GM18511 (cell line): Measurements from ENCODE around the gene PLCB4.

Experiments
- ATAC-seq: cut with Tn5 transposase; IDR thresholded peaks from one replicate; pipeline ENCODE4 v1.9.1; 2021; ENCODE audit warnings: mild to moderate bottlenecking, moderate library complexity; ENCODE audit not compliant: unreplicated experiment

PLCB4 gene

DNA sequence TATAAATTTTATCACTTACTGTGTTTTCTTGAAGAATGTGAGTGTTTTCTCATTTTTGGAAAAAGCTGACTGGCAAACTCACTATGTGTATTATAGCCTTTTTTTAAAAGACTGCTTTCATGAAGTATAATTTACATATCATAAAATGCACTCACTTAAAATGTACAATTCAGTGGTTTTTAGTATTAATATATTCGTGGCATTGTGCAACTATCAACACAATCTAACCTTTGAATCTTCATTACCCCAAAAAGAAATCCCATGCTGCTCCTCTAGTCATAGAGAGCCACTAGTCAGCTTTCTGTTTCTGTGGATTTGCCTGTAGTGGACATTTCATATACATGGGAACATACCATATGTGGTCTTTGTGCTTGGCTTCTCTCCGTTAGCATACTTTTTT lies 143.8 kb downstream of the PLCB4 start:
- ATAC-seq, result no peak

DNA sequence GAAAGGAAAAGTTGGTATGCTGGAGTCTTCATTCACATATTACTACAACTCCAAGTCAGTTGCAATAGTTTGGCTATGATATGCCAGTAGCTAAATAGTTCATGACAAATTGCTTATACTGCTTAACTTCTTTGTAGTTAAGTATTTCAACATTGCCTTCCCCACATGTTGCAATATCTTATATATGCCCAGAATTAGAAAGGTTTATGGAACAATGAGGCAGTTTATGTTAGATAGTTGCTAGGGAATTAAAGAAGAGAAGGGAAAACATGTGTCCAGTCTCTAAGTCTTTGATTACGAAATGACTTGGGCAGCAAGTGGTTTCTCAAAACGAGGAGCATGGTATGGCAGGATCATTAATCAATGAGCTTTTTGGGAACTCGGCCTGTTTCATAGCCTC lies 145.8 kb downstream of the PLCB4 start:
- no peak for ATAC-seq

DNA sequence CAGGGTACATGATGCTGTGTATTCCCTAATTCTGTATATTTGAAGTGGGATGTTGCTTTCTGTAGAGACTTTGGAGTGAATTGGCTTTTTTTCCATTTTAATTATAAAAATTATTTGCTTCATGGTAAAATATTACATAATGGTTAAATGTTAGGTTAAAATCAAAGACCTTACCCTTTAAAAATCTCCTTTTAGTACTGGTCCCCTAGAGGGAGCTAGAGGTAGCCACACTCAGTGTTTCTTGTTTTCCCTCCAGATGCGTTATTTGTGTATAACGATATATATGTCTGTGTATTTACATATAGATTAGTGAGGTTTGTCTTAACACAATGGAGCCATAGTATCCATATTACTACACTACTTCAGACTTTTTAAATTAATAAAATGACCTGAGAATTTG lies 146.7 kb downstream of the PLCB4 start:
- ATAC-seq, result no peak

DNA sequence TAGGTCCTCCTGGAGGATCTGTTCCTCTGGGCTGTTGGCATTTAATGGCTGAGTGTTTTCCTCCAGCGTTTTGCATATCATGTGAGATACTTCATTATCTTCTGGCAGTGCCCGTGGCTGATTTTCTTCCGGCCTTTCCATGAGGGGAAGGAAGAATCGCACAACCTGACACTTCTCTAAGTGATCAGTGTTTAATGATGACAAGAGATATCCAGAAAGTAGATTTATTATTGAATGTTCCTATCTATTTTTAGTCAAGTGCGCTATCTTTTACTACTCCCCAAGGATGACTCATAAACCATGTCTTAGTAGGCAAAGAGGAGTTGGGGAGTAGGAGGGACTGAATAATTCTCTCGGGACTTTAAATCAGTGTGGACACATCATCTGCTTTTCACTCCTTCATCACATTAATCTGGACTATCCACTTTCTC lies 149.7 kb downstream of the PLCB4 start:
- no peak for ATAC-seq

DNA sequence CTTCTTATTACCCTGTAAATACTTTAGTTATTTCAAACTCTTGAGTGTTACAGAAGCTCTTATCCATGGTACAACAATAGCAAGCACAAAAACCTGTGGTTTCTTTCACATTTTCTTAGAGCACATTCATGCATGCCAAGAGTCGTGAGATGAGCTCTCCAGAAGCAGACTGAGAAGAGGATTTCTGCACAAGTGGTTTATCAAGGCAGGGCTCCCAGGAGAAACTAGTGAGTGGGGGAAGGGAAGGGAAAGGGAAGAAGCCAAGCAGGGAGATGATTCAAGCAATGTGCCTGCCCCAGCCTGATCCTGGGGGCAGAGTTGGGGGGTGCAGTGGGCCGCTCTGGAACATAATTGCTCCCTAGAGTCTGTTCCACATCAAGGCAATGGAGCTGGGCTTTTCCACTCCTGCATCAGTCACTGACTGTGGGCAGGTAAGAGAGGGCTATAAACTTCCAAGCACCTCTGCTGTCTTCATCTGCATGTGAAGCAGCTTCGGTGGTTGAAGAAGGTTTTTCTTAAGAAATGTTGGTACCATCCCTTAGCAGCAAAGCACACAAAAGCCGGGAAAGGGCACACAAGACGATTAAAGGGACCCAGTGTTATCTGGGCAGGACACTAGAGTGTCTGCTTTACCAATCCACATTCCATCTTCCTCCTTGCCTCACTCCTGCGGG lies 152.1 kb downstream of the PLCB4 start:
- no peak for ATAC-seq

DNA sequence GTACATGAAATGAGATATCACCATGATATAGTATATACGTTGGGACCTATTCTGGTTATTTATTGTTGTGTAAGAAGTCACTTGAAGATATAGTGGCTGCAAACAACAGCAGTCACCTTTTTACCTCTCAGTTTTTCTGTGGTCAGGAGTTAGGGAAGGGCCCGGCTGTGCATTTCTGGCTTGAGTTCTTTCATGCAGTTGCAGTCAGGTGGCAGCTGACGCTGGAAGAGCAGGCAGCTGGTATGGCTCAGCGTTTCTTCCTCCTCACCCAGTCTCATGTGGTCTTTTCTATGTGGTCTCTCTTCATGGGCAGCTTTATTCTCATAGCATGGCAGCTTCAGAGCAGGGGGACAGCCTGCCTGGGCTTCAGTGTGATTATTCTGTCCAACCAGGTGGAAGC lies 154.4 kb downstream of the PLCB4 start:
- ATAC-seq, result no peak

DNA sequence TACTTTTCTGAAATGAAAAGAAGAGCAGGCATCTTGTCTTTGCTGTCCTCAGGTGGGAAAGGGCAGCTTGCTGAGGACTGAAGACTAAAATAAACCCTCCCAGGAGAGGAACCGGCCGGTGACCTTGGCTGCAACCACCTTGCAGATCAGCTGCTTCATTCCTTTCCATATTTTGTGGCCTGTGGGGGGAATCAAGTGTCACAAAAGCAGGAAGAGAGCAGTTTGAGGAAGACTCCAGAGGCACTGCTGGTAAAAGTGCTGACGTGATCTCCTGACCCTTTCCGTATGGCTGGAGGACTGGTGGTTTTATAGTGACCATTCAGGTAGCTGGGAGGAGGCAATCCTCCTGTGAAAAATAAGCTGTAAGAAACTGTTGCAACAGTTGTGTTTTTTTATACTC lies 157.0 kb downstream of the PLCB4 start:
- no peak for ATAC-seq

DNA sequence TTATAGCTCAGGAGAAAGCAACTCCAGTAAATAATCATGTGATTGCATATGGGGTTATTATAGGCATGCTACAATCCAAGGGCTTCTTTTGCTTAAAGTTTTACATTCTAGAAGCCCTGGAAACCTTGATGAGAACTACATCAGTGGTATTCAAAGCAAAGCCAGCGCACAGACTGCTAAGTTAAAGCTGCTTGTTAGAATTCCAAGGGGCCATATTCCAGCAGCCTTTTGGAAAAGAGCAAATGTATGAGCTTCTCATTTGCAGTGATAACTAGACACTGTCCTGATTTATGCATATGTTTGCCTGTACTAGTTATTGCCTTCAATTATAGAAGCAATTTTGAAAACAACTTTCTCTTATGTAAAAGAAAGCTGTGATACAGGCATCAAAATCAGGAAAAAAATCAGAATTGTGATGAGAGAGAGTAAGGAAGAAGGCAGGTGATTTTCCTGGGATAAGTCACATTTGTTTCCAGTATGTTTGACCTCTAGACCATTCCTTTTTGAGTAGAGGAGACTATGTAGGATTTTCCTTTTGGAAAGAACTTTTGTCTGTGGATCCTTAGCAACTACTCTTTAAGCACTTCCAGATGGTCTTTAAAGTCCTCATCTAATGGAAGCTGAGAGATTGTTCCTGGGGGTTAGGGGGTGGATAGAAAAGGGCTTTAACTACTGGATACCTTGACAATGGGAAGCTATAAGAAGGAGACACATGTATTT lies 159.2 kb downstream of the PLCB4 start:
- ATAC-seq, result no peak

DNA sequence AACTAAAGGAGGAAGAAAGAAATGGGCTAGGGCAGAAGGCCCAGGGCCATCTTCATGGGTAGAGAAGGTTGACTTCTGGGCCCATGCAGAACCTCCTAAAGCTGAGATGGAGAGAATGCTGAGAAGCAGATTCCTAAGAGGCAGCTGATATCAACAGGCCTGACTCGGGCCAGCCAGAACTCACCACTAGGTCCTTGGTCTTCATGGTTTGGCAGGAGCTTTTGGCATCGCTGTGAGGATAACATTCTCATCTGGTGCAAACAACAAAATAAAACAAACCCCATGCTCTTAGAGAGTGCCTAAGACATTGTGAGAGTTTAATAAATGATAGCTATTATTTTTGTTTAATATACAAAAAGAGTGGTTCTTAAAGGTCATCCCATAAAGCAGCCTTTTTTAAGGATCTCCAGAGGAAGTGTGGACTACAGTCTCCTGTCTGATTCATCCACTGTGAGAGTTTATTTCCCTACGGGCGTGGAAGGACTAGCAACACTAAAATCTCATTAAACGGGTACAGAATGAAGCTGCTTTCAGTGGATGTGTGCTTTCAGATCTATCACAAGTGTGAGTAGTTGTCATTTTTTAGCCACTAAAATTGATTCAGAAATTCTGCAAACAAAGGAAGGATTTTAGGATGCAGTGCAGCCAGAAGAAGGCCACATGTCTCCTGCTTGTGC lies 160.0 kb downstream of the PLCB4 start:
- no peak for ATAC-seq

DNA sequence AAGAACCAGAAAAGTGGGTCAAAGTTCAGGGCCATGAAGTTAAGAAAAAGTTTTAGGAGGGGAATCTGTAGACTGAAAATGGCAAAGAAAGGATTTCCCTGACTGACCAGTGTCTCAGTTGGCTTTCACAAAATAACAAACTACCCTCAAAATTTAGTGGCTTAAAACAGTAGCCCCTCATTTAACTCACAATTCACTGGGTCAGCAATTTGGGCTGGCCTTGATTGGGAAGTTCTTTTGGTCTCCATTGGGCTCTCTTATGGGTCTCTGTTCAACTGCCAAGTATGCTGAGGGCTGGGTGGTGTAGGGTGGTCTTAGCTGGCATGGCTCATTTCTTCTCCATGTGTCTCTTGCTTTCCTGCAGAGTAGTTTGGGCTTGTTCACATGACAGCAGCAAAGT lies 161.5 kb downstream of the PLCB4 start:
- ATAC-seq, result no peak

DNA sequence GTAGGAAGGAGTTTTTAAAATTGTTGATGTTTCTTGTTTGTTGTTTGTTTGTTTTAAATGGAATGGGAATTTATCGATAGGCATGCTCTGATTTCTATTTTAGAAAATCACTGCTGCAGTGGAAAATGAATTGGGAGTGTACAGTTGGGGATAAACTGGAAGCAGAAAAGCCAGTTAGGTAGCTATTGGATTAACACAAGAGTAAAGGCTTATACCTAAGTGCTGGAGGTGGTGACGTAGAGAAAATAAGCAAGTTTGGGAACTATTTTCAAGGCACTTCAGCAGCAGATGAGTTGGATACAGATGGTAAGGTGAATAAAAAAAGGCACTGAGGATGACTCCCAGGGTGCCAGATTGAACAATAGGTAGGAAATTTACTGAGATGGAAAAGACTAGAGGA lies 164.9 kb downstream of the PLCB4 start:
- no peak for ATAC-seq

DNA sequence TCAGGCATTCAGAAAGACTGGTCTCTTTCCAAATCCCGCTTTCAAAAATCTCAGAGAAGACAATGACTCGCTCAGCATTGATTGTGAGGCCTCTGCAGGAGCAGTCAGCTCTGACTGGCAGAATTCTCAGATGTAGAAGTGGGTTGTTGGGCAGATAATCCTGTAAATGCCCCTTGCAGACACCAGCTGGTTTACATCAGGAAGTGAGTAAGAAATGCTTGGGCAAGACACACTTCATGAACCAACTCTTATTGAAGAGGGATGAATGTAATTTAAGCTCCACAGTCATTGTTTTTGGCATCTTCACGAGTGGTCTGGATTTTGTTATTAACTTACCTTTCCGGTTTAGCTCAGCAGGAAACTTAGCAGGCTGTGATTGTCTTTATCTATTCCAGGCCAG lies 166.6 kb downstream of the PLCB4 start:
- no peak for ATAC-seq

DNA sequence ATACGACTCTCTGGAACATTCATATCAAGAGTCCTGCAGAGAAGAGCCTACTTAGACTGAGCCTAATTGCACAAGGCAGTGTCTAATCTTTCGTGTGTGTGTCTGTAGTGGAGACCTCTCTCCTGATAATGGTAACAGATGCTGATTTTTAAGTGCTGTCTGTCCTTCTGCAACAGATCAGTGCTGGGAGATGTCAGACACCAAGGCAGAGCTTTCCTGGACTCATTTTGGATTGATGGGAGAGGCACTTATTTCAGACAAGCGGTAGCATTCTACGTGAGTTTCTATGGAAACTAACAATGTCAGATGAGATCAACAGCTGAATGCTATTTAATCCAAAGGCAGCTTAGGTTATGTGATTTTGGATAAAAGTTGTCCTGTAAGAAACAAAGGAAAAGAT lies 167.6 kb downstream of the PLCB4 start:
- ATAC-seq, result no peak

DNA sequence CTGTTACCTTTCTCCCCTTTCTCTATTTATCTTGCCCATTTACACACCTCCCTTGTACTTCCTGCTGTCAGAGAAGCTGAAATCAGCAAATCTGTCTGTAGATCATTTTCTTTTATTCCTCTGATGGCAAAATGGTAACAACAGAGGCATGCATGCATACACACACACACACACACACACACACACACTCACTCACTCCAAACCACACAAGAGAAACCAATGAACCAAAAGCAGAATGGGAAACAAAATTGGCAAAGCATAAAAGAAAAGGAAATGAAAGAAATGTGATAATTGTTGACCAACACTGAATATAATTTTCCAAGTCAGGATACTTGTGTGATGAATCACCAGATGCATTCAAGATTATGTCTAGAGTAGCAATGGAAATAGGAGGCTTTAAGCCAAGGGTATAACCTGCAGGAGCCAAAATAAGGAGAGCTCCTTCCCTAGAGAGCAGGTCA lies 172.4 kb downstream of the PLCB4 start:
- ATAC-seq, result no peak

DNA sequence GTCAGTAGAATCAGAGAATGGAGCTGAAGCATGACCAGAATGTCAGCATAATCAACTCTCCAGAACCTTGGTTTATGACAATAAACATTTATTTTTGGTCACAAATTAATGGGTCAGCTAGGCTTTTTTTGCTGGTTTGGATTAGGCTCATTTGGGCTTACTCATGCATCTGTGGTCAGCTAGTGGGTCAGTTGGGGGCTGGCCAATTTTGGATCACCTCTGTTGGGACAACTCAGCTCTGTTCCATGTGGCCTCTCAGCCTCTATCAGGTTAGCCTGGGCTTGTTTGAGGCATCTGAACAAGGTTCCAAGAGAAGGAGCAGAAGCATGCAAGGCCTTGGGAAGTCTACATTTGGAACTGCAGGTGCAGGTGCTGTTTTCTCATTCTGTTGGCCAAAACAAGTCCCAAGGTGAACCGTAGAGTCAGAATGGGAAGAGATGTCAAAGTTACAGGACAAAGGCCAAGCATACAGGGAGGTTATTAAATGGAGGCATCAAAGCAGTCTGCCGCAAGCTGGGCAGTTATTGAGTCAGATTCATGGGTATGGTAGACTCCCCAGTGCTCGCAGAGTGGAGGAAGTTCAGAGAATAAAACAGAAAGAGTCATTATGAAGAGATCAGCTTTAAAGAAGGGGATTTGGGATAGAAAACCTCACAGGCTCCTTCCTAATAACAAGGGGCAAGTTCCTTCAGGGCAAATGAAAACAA lies 173.0 kb downstream of the PLCB4 start:
- ATAC-seq, result no peak

DNA sequence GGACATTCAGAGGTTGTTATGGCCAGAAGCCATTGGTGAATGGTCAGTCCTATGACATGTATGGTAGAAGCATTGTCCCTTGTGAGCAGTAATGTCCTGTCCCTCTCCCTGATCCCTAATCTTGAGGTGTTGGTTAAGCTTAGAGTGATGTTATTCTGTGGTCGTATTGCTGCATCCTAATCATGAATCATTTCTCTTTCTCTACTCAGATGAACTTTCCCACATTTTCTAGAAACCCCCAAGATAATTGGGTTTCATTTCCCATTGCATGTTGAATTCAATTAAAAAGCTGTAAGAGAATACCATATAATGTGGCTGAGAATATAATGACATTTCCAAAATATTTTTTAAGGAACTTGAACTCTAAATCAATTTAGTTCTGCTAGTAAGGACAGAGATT lies 175.1 kb downstream of the PLCB4 start:
- no peak for ATAC-seq

DNA sequence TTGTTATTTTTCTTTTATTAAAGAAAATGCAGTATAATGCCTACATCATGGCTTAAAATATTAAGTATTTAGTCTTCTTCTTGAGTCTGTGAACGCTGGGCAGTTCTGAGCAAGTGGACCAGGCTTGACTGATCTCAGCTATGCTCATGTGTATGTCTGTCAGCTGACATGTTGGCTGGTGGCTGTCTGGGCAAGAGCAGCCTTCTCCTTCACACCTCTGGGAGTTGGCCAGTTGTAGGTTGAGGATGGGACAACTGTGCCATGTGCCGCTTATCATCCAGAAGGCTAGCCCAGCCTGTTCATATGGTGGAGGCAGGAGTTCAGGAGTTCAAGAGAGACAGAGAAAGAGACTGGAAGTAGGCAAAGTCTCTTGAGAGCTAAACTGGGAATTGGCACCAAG lies 175.9 kb downstream of the PLCB4 start:
- ATAC-seq, result no peak

DNA sequence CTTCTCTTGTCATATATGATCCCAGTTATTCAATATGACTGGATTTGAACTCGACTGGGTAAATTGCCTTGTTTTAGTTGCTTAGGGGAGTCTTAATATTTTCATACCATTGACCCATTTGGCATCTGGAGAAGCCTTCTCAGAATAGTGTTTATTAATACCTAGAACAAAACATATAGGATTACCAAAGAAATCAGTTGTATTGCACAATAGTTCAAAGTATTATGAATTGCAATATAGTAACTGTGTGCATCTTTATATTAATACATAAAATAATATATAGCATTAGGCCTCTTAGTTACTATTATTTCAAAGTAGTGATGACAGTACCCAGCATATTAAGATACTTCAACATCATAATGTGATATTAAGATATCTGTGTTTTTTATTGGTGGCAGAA lies 177.8 kb downstream of the PLCB4 start:
- no peak for ATAC-seq

DNA sequence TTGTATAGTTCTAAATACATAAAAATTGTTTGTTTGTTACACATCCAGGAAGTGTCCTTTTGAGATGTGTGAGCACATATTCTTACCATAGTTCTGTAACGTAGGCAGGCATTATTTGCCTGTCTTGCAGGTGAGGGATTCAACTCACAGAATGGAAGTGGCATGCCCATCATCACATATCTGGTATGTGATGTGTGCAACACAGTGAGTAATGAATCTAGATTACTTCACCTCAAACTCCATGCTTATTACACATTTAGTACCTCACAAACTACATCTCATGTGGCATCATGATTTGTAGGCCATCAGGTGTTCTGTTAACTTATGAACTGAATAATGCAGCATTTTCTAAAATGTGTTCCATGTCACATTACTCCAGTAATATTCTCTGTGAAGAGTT lies 181.6 kb downstream of the PLCB4 start:
- ATAC-seq, result no peak

DNA sequence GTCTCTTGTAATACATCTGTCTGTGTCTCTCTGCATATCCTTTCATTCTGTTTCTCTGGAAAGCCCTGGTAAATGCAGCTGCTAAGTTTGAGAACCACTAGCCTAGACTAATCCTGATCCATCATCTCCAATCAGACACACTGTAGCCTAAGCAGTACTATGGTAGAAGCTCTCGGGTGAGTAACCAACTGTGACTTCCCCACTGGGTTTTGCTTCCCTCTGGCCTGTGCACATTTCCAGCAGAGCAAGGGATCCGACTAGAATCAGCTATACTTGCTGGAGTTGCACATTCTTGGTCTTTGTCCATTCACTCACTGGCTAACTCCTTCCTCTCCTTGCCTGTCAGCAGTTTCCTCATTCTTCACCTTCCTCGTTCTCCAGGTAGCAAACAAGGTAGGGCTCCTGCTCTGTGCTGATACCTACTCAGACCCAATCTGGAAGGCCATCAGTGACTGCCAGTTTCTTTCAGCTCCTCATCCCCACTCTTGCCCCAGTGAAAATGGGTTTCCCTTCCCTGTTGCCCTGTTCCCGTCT lies 184.2 kb downstream of the PLCB4 start:
- no peak for ATAC-seq

DNA sequence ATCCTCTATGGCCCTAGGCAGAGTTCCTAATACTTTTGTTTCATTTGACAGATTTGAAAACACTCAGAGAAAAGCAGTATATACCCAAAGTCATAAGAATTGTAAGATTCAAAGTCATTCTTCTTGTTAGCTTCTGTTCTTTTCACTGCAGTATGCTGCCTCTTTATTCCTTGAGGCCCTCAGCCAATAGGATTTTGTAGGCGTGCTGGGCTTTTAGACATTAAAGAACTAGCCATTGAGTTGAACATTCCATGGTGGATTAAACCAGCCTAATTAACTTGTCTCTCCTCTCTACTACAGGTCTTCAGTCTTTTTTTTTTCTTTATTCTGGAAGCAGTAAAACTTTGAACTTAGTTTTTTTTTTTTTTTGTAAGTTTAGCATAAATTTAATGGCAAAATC lies 186.3 kb downstream of the PLCB4 start:
- ATAC-seq, result no peak
